ENCODE results near the gene FAR2. TPM values are rescaled to one million over a fixed set of nuclear protein-coding genes. Genes with fewer than 3 reads are reported as not detected.
"Not testable (repeated sequence)": the region's sequence is repeated elsewhere in the genome, so short reads cannot be mapped to it uniquely, and the experiment has no call there.

FAR2 gene
- total and polyA plus RNA-seq, 2 donors (not counting 1 experiment from before 2014, with no cell fraction given) = 9.2 to 10.2 TPM

DNA sequence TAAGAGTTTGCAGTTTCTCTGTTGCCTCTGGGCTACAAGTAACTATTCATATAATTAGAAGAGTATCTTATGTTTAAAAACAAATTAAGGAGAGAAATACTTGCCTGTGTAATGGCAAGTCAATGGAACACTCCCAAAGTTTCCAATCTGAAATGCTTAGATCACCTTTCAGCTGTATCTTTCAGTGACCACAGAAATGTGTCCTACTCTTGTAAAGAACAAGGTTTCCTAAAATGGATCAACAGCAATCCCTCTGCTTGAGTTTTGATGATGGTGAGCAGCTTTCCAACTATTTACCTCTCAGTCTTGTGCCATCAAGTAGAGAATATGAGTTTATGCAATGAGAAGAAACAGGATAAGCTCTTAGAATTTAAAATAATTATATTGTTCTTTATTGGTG, 139.0 kb downstream of the FAR2 start:
- Histone ChIP-seq H3K4me2 (ENCODE audit: extremely low read depth, insufficient read depth, low read length) (no peak overlapping the region), H3K9ac (ENCODE audit: insufficient read depth, low read length) (no peak overlapping the region), H3K79me2 (ENCODE audit: control insufficient read depth, insufficient read depth, low read length) (no peaks in the 10 kb centered on the region), H3K36me3 (ENCODE audit: control insufficient read depth, insufficient read depth, low read length) (no peaks in the 10 kb centered on the region), H4K20me1 (ENCODE audit: control insufficient read depth, extremely low read depth, insufficient read depth, low read length) (no peaks in the 10 kb centered on the region), H2AFZ (ENCODE audit: low read length) (no peak overlapping the region), H3K27me3 (ENCODE audit: control insufficient read depth, insufficient read depth, low read length) (no peaks in the 10 kb centered on the region), H3K4me1 (ENCODE audit: control insufficient read depth, extremely low read depth, insufficient read depth, low read length) (no peaks in the 10 kb centered on the region), H3K27ac (ENCODE audit: insufficient read depth, low read length) (no peak overlapping the region), H3K9me3 (ENCODE audit: control insufficient read depth, insufficient read depth, low read depth, low read length) (no peaks in the 10 kb centered on the region), H3K4me3 (replicated peaks in 1 of 4; ENCODE audit: control extremely low read depth in 1 of 4, insufficient read depth in 1 of 4, low read depth in 3 of 4, low read length in 4 of 4) (no peak overlapping the region)
- TF ChIP-seq, protein P1, sequence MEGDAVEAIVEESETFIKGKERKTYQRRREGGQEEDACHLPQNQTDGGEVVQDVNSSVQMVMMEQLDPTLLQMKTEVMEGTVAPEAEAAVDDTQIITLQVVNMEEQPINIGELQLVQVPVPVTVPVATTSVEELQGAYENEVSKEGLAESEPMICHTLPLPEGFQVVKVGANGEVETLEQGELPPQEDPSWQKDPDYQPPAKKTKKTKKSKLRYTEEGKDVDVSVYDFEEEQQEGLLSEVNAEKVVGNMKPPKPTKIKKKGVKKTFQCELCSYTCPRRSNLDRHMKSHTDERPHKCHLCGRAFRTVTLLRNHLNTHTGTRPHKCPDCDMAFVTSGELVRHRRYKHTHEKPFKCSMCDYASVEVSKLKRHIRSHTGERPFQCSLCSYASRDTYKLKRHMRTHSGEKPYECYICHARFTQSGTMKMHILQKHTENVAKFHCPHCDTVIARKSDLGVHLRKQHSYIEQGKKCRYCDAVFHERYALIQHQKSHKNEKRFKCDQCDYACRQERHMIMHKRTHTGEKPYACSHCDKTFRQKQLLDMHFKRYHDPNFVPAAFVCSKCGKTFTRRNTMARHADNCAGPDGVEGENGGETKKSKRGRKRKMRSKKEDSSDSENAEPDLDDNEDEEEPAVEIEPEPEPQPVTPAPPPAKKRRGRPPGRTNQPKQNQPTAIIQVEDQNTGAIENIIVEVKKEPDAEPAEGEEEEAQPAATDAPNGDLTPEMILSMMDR (conservative IDR thresholded peaks at IDR 0.05 in 1 of 2, IDR thresholded peaks at IDR 0.05 in 1 of 2; ENCODE audit: low read depth in 1 of 2, low read length in 2 of 2) = no peak
- TF ChIP-seq EZH2 (IDR thresholded peaks at IDR 0.05; ENCODE audit: low read length, missing control alignments) = no peak
- DNase-seq (ENCODE audit: low read depth in 2 of 2) = peak in 1 of 2 donors; percentile 60

DNA sequence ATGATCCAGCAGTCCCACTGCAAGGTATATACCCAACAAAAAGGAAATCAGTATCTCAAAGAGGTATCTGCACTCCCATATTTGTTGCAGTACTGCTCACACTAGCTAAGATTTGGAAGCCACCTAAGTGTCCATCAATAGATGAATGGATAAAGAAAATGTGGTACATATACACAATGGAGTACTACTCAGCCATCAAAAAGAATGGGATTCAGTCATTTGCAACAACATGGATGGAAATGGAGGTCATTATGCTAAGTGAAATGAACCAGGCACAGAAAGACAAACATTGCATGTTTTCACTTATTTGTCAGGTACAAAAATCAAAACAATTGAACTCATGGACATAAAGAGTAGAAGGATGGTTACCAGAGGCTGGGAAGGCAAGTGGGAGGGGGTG, 141.4 kb downstream of the FAR2 start:
- H3K79me2 ChIP-seq (ENCODE audit: control insufficient read depth, insufficient read depth, low read length); H3K36me3 ChIP-seq (ENCODE audit: control insufficient read depth, insufficient read depth, low read length); H2AFZ ChIP-seq (ENCODE audit: low read length); H4K20me1 ChIP-seq (ENCODE audit: control insufficient read depth, extremely low read depth, insufficient read depth, low read length); DNase-seq (ENCODE audit: low read depth in 2 of 2); H3K9me3 ChIP-seq (ENCODE audit: control insufficient read depth, insufficient read depth, low read depth, low read length); H3K9ac ChIP-seq (ENCODE audit: insufficient read depth, low read length); H3K4me3 ChIP-seq (replicated peaks in 1 of 4; ENCODE audit: control extremely low read depth in 1 of 4, insufficient read depth in 1 of 4, low read depth in 3 of 4, low read length in 4 of 4); H3K4me2 ChIP-seq (ENCODE audit: extremely low read depth, insufficient read depth, low read length); H3K4me1 ChIP-seq (ENCODE audit: control insufficient read depth, extremely low read depth, insufficient read depth, low read length); H3K27ac ChIP-seq (ENCODE audit: insufficient read depth, low read length); H3K27me3 ChIP-seq (ENCODE audit: control insufficient read depth, insufficient read depth, low read length): not testable (repeated sequence)

DNA sequence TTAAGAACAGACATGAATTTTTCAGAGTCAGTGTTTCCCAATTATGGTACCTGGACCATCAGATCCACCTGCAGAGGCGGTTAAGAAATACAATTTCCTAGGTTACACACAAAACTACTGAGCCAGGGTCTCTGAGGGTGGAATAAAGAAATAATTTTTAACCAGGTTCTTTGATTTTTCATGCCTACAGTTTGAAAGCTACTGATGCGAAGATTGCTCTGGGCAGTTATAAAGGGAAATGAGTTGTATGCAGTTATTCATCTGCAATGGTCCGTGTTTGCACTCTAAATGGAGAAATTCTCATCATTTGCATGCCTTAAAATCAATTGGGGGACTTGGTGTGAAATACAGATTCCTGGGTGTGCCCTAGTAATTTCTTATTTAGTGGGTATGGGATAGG, 142.1 kb downstream of the FAR2 start:
- Histone ChIP-seq H3K36me3 (ENCODE audit: control insufficient read depth, insufficient read depth, low read length) (no peaks in the 10 kb centered on the region), H3K27ac (ENCODE audit: insufficient read depth, low read length) (no peak overlapping the region), H3K4me3 (replicated peaks in 1 of 4; ENCODE audit: control extremely low read depth in 1 of 4, insufficient read depth in 1 of 4, low read depth in 3 of 4, low read length in 4 of 4) (no peak overlapping the region), H3K4me2 (ENCODE audit: extremely low read depth, insufficient read depth, low read length) (no peak overlapping the region), H3K79me2 (ENCODE audit: control insufficient read depth, insufficient read depth, low read length) (no peaks in the 10 kb centered on the region), H3K4me1 (ENCODE audit: control insufficient read depth, extremely low read depth, insufficient read depth, low read length) (no peaks in the 10 kb centered on the region), H3K27me3 (ENCODE audit: control insufficient read depth, insufficient read depth, low read length) (no peaks in the 10 kb centered on the region), H2AFZ (ENCODE audit: low read length) (no peak overlapping the region), H4K20me1 (ENCODE audit: control insufficient read depth, extremely low read depth, insufficient read depth, low read length) (no peaks in the 10 kb centered on the region), H3K9me3 (ENCODE audit: control insufficient read depth, insufficient read depth, low read depth, low read length) (no peaks in the 10 kb centered on the region), H3K9ac (ENCODE audit: insufficient read depth, low read length) (no peak overlapping the region)
- TF ChIP-seq, protein P1 (conservative IDR thresholded peaks at IDR 0.05 in 1 of 2, IDR thresholded peaks at IDR 0.05 in 1 of 2; ENCODE audit: low read depth in 1 of 2, low read length in 2 of 2) = no peak
- TF ChIP-seq EZH2 (IDR thresholded peaks at IDR 0.05; ENCODE audit: low read length, missing control alignments) = no peak
- no peak for DNase-seq (ENCODE audit: low read depth in 2 of 2)

Measured in fibroblast of lung (primary cell).